Transverse colon (tissue), 4 donors: ENCODE results near the gene FAM83F. TPM values are rescaled to one million over a fixed set of nuclear protein-coding genes. Genes with fewer than 3 reads are reported as not detected.
A peak's percentile ranks its signal among the peaks of the same experiment; 100 is the strongest.

Source experiments
- DNase-seq: peaks from one replicate; pipeline ENCODE4 v3.0.0-alpha.2; 2019
- H3K27ac ChIP-seq, 4 donors: fragments of 200-600 bp; sonication (generic); 2 replicates each; pipeline ENCODE4 v1.5.1; 2016 to 2018; ENCODE audit warnings: inconsistent platforms in 4 of 4
- H3K27me3 ChIP-seq: fragments of 200-600 bp; sonication (generic); 2 replicates; pipeline ENCODE4 v1.5.1; 2017; ENCODE audit warnings: inconsistent platforms
- H3K36me3 ChIP-seq, 4 donors: fragments of 200-600 bp; sonication (generic); 2 replicates each; pipeline ENCODE4 v1.5.1; 2017 to 2019; ENCODE audit warnings: inconsistent platforms in 4 of 4
- H3K4me1 ChIP-seq, 4 donors: fragments of 200-600 bp; sonication (generic); 2 replicates each; pipeline ENCODE4 v1.5.1; 2017 to 2020; ENCODE audit warnings: inconsistent platforms in 4 of 4
- H3K4me3 ChIP-seq, 4 donors: fragments of 200-600 bp; sonication (generic); 1 replicate in 1 of 4; 2 replicates in 3 of 4; pipeline versions ENCODE4 v1.5.1 to v1.6.1; 2017 to 2019; ENCODE audit warnings: inconsistent platforms in 4 of 4
- H3K9me3 ChIP-seq, 2 donors: fragments of 200-600 bp; sonication (generic); 2 replicates each; pipeline ENCODE4 v1.5.1; 2017 to 2019; ENCODE audit warnings: inconsistent platforms in 2 of 2
- EP300 ChIP-seq: sonication (generic); formaldehyde crosslinking; IDR thresholded peaks from one replicate; pipeline ENCODE4 v1.6.1; 2017; ENCODE audit warnings: antibody characterized with exemption, low read depth
- POLR2A ChIP-seq: fragments of 450-650 bp; IDR thresholded peaks from one replicate; pipeline ENCODE4 v1.6.1; 2016; ENCODE audit warnings: antibody characterized with exemption, mild to moderate bottlenecking, moderate library complexity
- POLR2AphosphoS5 ChIP-seq, 3 donors: sonication (generic); formaldehyde crosslinking; IDR thresholded peaks; one replicate each; pipeline ENCODE4 v1.6.1; 2016; ENCODE audit warnings: antibody characterized with exemption in 3 of 3
- WGBS, 2 donors: methylation state at CpG; one replicate each; pipeline ENCODE4 v1.1.5; 2018; ENCODE audit warnings: low coverage in 1 of 2; 5-methylcytosine and 5-hydroxymethylcytosine counted together
- in situ Hi-C, 4 donors: fragments of 200-750 bp; cut with MboI; loops; one replicate each; pipeline versions ENCODE4 v1.15.0 to v1.15.1; 2017; ENCODE audit warnings: low sequenced_read_pairs in 3 of 4, low pct_ligation_motif_present in 1 of 4, low pct_unique_long_range_greater_than_20kb in 1 of 4
- intact Hi-C: fragments of 100-400 bp; cut with DNase I; formaldehyde crosslinking; loops from one replicate; pipeline ENCODE4 v1.15.1; 2023; ENCODE audit warnings: low total_unique reads
- total RNA-seq, 4 donors: library from RNA; depleted of rRNA; stranded (reverse); fragments of >200 nt; gene quantifications; one replicate each; pipeline ENCODE4 v1.1.0, GENCODE V29; 2016
- TF ChIP-seq, protein P1 (sequence below), 5 experiments: fragments of 200-600 bp in 3 of 5; fragments of 450-650 bp in 2 of 5; sonication (generic) in 3 of 5; IDR thresholded peaks; 1 replicate in 2 of 5; 2 replicates in 3 of 5; pipeline ENCODE4 v1.5.1; 2016 to 2017; ENCODE audit warnings: antibody characterized with exemption in 5 of 5, inconsistent platforms in 3 of 5, mild to moderate bottlenecking in 2 of 5, moderate library complexity in 1 of 5

Gene FAM83F
- total RNA-seq, 4 donors from 2014 or later = 18.7 to 36.3 (median 25.4) TPM

- Histone ChIP-seq H3K27me3 (peaks cover 4% of the 10 kb centered on the region), H3K4me3 (no peak overlapping the region), H3K36me3 (no peaks in the 10 kb centered on the region), H3K9me3 (no peaks in the 10 kb centered on the region), H3K27ac (no peak overlapping the region), H3K4me1 (peaks cover 0 to 13% (median 0%) of the 10 kb centered on the region in 4 donors)
- TF ChIP-seq POLR2A = no peak
- TF ChIP-seq EP300 = no peak
- TF ChIP-seq POLR2AphosphoS5 (IDR thresholded peaks at IDR 0.05) = no peak
- TF ChIP-seq, protein P1, sequence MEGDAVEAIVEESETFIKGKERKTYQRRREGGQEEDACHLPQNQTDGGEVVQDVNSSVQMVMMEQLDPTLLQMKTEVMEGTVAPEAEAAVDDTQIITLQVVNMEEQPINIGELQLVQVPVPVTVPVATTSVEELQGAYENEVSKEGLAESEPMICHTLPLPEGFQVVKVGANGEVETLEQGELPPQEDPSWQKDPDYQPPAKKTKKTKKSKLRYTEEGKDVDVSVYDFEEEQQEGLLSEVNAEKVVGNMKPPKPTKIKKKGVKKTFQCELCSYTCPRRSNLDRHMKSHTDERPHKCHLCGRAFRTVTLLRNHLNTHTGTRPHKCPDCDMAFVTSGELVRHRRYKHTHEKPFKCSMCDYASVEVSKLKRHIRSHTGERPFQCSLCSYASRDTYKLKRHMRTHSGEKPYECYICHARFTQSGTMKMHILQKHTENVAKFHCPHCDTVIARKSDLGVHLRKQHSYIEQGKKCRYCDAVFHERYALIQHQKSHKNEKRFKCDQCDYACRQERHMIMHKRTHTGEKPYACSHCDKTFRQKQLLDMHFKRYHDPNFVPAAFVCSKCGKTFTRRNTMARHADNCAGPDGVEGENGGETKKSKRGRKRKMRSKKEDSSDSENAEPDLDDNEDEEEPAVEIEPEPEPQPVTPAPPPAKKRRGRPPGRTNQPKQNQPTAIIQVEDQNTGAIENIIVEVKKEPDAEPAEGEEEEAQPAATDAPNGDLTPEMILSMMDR (IDR thresholded peaks at IDR 0.05) = no peak
- DNase-seq = no peak
- intact Hi-C loops (no loop called here), in situ Hi-C loops (no loop called here)
- WGBS, 2 donors = 100% methylated on average over 1 to 2 of the region's 2 CpGs
Measured at GRCh38 chr22:39953101-39953500, 41.7 kb upstream of the FAM83F start.

- intact Hi-C loops (no loop called here), in situ Hi-C loops (no loop called here)
- peaks cover 4% of the 10 kb centered on the region for H3K27me3 ChIP-seq
- H3K36me3 ChIP-seq = no peaks in the 10 kb centered on the region
- TF ChIP-seq, protein P1 (IDR thresholded peaks at IDR 0.05) = no peak
- no peak for TF ChIP-seq POLR2A
- no peak for TF ChIP-seq EP300
- no peak for TF ChIP-seq POLR2AphosphoS5 (IDR thresholded peaks at IDR 0.05)
- no peak overlapping the region for H3K4me3 ChIP-seq
- no peaks in the 10 kb centered on the region for H3K9me3 ChIP-seq
- H3K4me1 ChIP-seq = peaks cover 0 to 17% (median 0%) of the 10 kb centered on the region in 4 donors
- DNase-seq = no peak
- WGBS, 2 donors = 81% methylated on average over 4 of the region's 4 CpGs; no CpG with 5 or more reads in 1 of the 2 donors
- peak overlapping the region in 1 of 4 donors; percentile 30 for H3K27ac ChIP-seq
Measured at GRCh38 chr22:39954584-39955055, 40.1 kb upstream of the FAM83F start.

DNA sequence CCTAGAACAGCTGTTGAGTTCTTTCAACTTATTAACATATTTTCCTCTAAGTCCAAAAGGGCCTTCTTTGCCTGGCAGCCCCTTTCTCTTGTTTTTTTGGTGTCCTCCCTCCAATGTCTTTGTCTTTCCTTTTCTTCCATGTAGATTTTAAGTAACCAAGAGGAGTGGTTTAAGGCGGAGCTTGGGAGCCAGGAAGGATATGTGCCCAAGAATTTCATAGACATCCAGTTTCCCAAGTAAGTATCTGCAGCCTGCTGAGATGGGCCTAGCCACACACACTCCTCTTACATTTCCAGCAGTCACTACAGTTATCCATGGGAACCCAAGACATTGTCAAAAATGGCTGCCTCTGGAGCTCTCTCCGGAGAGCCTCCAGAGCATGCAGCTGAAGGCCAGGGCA is 39.1 kb upstream of the FAM83F start:
- WGBS, 2 donors = 96 to 100% methylated on average over 2 of the region's 2 CpGs
- in situ Hi-C loops = no loop called here

GRCh38 chr22:39956932-39957664 is 37.7 kb upstream of the FAM83F start:
- TF ChIP-seq POLR2AphosphoS5 (IDR thresholded peaks at IDR 0.05) (no peak), POLR2A (no peak), EP300 (no peak)
- TF ChIP-seq, protein P1 (IDR thresholded peaks at IDR 0.05) = no peak
- Histone ChIP-seq H3K9me3 (no peaks in the 10 kb centered on the region), H3K36me3 (no peaks in the 10 kb centered on the region), H3K27me3 (peaks cover 4% of the 10 kb centered on the region), H3K27ac (no peak overlapping the region), H3K4me3 (no peak overlapping the region), H3K4me1 (peaks cover 0 to 20% (median 0%) of the 10 kb centered on the region in 4 donors)
- intact Hi-C loops (no loop called here), in situ Hi-C loops (no loop called here)
- WGBS, 2 donors = 63 to 67% methylated on average over 3 to 9 of the region's 10 CpGs
- DNase-seq = no peak

More for the DNA sequence above, 39.1 kb upstream of the FAM83F start:
- H3K9me3 ChIP-seq = no peaks in the 10 kb centered on the region
- H3K36me3 ChIP-seq = no peaks in the 10 kb centered on the region
- TF ChIP-seq, protein P1 (IDR thresholded peaks at IDR 0.05) = no peak
- TF ChIP-seq POLR2AphosphoS5 (IDR thresholded peaks at IDR 0.05) (no peak), EP300 (no peak), POLR2A (no peak)
- DNase-seq = no peak
- no peak overlapping the region for H3K4me3 ChIP-seq
- H3K27ac ChIP-seq = no peak overlapping the region
- peaks cover 0 to 20% (median 0%) of the 10 kb centered on the region in 4 donors for H3K4me1 ChIP-seq
- intact Hi-C loops = no loop called here
- H3K27me3 ChIP-seq = peaks cover 4% of the 10 kb centered on the region
